ENCODE data around the gene DNAH10.

The DNAH10 gene

GRCh38 chr12:123972457-123973401 lies 210.6 kb downstream of the DNAH10 start, which contains the start of the genes CCDC92 and ZNF664:
Gene CCDC92, minus strand, starts transcription at chr12:123972831. Its CDS starts 28,526 bp downstream, at chr12:123944305.
Gene ZNF664, plus strand, starts transcription at chr12:123973215. Its CDS starts 38,930 bp downstream, at chr12:124012145.
- H3K9ac ChIP-seq (ENCODE audit: low read length), result peak within 1 kb of the TSS; percentile 45
- no peaks in the 10 kb centered on the region for H3K9me3 ChIP-seq (ENCODE audit: control insufficient read depth, insufficient read depth, low read depth, low read length)
- peaks cover 4% of the 10 kb centered on the region for H3K4me1 ChIP-seq (ENCODE audit: control insufficient read depth, insufficient read depth, low read length)
- H3K27ac ChIP-seq (ENCODE audit: low read depth, low read length), result no peak within 1 kb of the TSS
- peaks cover 5% of the 10 kb centered on the region for H3K36me3 ChIP-seq (ENCODE audit: control insufficient read depth, insufficient read depth, low read length)
- peak within 1 kb of the TSS; percentile 94 for H3K4me3 ChIP-seq (ENCODE audit: low read depth, low read length)
- peaks cover 68% of the 10 kb centered on the region for H3K27me3 ChIP-seq (ENCODE audit: control insufficient read depth, insufficient read depth, low read length)

GRCh38 chr12:123973552-123974341 lies 211.6 kb downstream of the DNAH10 start:
- Histone ChIP-seq H3K27ac (ENCODE audit: low read depth, low read length) (no peak overlapping the region), H3K4me3 (ENCODE audit: low read depth, low read length) (peak overlapping the region; percentile 94), H3K9ac (ENCODE audit: low read length) (peak overlapping the region; percentile 45), H3K36me3 (ENCODE audit: control insufficient read depth, insufficient read depth, low read length) (peaks cover 5% of the 10 kb centered on the region), H3K9me3 (ENCODE audit: control insufficient read depth, insufficient read depth, low read depth, low read length) (no peaks in the 10 kb centered on the region), H3K4me1 (ENCODE audit: control insufficient read depth, insufficient read depth, low read length) (peaks cover 4% of the 10 kb centered on the region), H3K27me3 (ENCODE audit: control insufficient read depth, insufficient read depth, low read length) (peaks cover 58% of the 10 kb centered on the region)

- Histone ChIP-seq H3K9ac (ENCODE audit: low read length) (no peak overlapping the region), H3K27ac (ENCODE audit: low read depth, low read length) (no peak overlapping the region), H3K36me3 (ENCODE audit: control insufficient read depth, insufficient read depth, low read length) (peaks cover 5% of the 10 kb centered on the region), H3K4me3 (ENCODE audit: low read depth, low read length) (no peak overlapping the region), H3K9me3 (ENCODE audit: control insufficient read depth, insufficient read depth, low read depth, low read length) (no peaks in the 10 kb centered on the region), H3K4me1 (ENCODE audit: control insufficient read depth, insufficient read depth, low read length) (peaks cover 4% of the 10 kb centered on the region), H3K27me3 (ENCODE audit: control insufficient read depth, insufficient read depth, low read length) (peaks cover 32% of the 10 kb centered on the region)
Observed at GRCh38 chr12:123976227-123976826, 214.2 kb downstream of the DNAH10 start.

GRCh38 chr12:123979566-123979965 lies 217.5 kb downstream of the DNAH10 start:
- Histone ChIP-seq H3K27ac (ENCODE audit: low read depth, low read length) (no peak overlapping the region), H3K9ac (ENCODE audit: low read length) (no peak overlapping the region), H3K9me3 (ENCODE audit: control insufficient read depth, insufficient read depth, low read depth, low read length) (no peaks in the 10 kb centered on the region), H3K27me3 (ENCODE audit: control insufficient read depth, insufficient read depth, low read length) (peaks cover 18% of the 10 kb centered on the region), H3K36me3 (ENCODE audit: control insufficient read depth, insufficient read depth, low read length) (peaks cover 5% of the 10 kb centered on the region), H3K4me1 (ENCODE audit: control insufficient read depth, insufficient read depth, low read length) (peaks cover 1% of the 10 kb centered on the region), H3K4me3 (ENCODE audit: low read depth, low read length) (no peak overlapping the region)

GRCh38 chr12:123982269-123982668 lies 220.2 kb downstream of the DNAH10 start:
- no peaks in the 10 kb centered on the region for H3K9me3 ChIP-seq (ENCODE audit: control insufficient read depth, insufficient read depth, low read depth, low read length)
- H3K4me1 ChIP-seq (ENCODE audit: control insufficient read depth, insufficient read depth, low read length), result no peaks in the 10 kb centered on the region
- H3K27ac ChIP-seq (ENCODE audit: low read depth, low read length), result no peak overlapping the region
- no peaks in the 10 kb centered on the region for H3K27me3 ChIP-seq (ENCODE audit: control insufficient read depth, insufficient read depth, low read length)
- H3K9ac ChIP-seq (ENCODE audit: low read length), result no peak overlapping the region
- no peak overlapping the region for H3K4me3 ChIP-seq (ENCODE audit: low read depth, low read length)
- no peaks in the 10 kb centered on the region for H3K36me3 ChIP-seq (ENCODE audit: control insufficient read depth, insufficient read depth, low read length)

- Histone ChIP-seq H3K4me3 (ENCODE audit: low read depth, low read length) (no peak overlapping the region), H3K27me3 (ENCODE audit: control insufficient read depth, insufficient read depth, low read length) (no peaks in the 10 kb centered on the region), H3K4me1 (ENCODE audit: control insufficient read depth, insufficient read depth, low read length) (no peaks in the 10 kb centered on the region), H3K9me3 (ENCODE audit: control insufficient read depth, insufficient read depth, low read depth, low read length) (no peaks in the 10 kb centered on the region), H3K36me3 (ENCODE audit: control insufficient read depth, insufficient read depth, low read length) (0 out of 2 replicates have a peak, but pooled peaks cover 4% of the 10 kb centered on the region), H3K9ac (ENCODE audit: low read length) (no peak overlapping the region), H3K27ac (ENCODE audit: low read depth, low read length) (no peak overlapping the region)
Observed at GRCh38 chr12:123983822-123984485, 221.9 kb downstream of the DNAH10 start.

- Histone ChIP-seq H3K36me3 (ENCODE audit: control insufficient read depth, insufficient read depth, low read length) (0 out of 2 replicates have a peak, but pooled peaks cover 8% of the 10 kb centered on the region), H3K9ac (ENCODE audit: low read length) (no peak overlapping the region), H3K9me3 (ENCODE audit: control insufficient read depth, insufficient read depth, low read depth, low read length) (no peaks in the 10 kb centered on the region)
Observed at GRCh38 chr12:123984903-123985302, 222.8 kb downstream of the DNAH10 start.

More at GRCh38 chr12:123984903-123985302, 222.8 kb downstream of the DNAH10 start:
- Histone ChIP-seq H3K27ac (ENCODE audit: low read depth, low read length) (no peak overlapping the region), H3K4me3 (ENCODE audit: low read depth, low read length) (no peak overlapping the region), H3K4me1 (ENCODE audit: control insufficient read depth, insufficient read depth, low read length) (no peaks in the 10 kb centered on the region), H3K27me3 (ENCODE audit: control insufficient read depth, insufficient read depth, low read length) (no peaks in the 10 kb centered on the region)
